ENCODE data around the gene SLMAP.
A peak's percentile ranks its signal among the peaks of the same experiment; 100 is the strongest.

Gene SLMAP

DNA sequence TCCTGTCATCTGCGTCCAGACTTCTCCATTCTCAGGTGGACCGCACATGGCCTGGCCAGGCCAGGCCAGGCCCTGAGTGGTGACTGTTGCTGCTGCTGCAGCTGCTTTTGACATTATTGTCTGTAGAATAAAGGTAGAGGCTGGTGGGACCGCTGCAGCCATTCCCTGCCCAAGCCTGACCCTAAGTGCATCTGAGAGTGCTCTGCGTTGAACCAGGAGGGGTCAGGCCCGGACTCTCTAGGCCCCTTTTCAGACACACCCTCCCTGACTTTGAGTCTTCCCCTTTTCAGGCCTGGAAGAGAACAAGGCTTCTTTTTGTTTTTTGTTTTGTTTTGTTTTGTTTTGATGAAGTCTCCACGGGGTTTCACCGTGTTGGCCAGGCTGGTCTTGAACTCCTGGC is 197.5 kb downstream of the SLMAP start:
- peak in 1 of 10 donors; percentile 29 for DNase-seq
- intact Hi-C loops (cut with DNase I), result no loop called here

DNA sequence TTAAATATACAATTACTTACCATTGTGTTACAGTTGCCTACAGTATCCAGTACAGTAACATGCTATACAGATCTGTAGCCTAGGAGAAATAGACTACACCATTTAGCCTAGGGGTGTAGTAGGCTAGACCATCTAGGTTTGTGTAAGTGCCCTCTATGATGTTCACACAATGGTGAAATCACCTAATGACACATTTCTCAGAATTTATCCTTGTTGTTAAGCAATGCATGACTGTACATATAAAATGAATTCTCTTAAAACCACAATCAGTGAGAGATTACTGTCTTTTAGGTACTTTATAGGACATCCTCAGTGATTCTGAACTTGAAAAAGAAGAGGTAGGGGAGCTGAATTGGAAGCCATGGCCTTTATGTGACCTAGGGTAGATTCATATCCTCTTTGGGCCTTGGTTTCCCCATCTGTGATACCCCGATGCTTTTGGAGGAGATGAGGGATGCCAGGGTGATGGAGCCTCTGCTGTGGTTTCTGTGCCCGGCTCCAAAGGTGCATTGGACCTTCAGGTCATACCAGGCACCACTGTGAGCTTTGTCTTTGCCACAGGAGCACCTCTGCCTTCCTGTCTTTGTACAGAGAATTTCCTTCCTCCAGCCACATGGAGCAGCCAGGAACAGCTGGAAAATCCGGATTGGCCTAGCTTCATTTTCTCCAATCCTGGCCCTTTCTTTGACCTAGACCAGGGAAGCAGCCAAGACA is 200.2 kb downstream of the SLMAP start:
- intact Hi-C loops (cut with DNase I), result no loop called here

DNA sequence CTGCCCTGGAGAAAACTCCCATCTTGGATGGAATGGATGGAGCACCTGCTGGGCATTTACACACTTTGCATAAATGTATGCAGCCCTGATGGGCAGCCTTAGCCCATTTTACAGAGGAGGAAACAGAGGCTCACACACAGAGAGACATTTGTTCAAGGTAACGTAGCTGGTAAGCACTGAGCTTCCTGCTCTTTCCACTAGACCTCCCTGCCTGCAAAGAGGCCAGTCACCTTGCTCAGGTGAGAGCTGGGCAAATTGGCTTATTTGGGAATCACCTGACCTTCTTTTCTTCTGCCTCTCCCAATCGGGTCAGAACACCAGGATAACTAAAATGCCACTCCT is 200.7 kb downstream of the SLMAP start:
- DNase-seq, result no peak
- intact Hi-C loops (cut with DNase I), result no loop called here

More for the DNA sequence above, 200.2 kb downstream of the SLMAP start:
- DNase-seq, result no peak

DNA sequence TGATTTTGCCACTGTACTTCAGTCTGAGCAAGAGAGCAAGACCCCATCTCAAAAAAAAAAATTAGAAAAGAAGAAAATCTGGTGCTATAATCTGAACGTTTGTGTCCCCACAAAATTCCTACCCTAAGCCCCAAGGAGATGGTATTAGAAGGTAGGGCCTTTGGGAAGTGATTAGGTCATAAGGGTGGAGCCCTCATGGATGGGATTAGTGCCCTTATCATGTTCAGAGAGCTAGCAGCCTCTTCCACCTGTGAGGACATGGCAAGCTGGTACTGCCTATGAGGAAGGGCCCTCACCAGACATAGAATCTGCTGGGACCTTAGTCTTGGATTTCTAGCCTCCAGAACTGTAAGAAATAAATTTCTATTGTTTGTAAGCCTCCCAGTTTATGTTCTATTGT is 201.7 kb downstream of the SLMAP start:
- intact Hi-C loops (cut with DNase I), result no loop called here
- no peak for DNase-seq

DNA sequence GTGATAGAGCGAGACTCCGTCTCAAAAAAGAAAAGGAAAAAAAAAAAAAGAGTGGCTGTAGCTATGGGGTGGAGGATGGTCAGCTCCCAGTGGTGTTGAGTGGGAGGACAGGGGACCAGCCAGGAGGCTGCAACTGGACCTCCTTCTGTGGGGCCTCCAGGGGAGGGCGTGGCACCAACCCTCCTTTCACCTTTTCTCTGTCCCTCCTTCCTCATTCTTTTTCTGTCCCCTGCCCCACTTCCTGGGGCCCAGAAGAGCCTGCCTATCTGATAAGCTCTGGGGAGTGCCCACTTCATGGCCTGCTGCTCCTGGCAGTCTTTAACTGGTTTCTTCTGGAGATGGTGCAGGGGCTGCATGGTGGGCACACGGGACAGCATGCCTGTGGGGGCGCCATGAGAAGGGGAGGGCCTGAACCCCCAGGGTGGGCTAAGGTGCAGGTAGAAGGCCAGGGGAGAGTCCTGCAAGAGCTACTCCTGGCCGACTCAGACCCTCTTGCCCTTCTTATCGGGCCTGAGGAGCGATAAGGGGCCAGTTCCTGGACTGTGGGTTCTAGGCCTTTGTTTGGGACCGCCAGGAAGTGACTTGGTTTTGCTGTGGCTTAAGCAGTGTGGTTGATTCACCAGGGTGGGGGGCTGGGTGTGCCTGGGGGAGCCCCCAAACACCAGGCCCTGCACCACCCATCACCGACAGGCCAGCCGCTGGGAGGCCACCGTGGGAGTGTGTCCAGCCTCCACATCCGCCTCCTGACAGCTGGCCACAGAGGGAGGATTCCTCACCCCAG is 202.7 kb downstream of the SLMAP start:
- peak in 2 of 10 donors; percentile 45 to 51 for DNase-seq
- intact Hi-C loops (cut with DNase I), result no loop called here

DNA sequence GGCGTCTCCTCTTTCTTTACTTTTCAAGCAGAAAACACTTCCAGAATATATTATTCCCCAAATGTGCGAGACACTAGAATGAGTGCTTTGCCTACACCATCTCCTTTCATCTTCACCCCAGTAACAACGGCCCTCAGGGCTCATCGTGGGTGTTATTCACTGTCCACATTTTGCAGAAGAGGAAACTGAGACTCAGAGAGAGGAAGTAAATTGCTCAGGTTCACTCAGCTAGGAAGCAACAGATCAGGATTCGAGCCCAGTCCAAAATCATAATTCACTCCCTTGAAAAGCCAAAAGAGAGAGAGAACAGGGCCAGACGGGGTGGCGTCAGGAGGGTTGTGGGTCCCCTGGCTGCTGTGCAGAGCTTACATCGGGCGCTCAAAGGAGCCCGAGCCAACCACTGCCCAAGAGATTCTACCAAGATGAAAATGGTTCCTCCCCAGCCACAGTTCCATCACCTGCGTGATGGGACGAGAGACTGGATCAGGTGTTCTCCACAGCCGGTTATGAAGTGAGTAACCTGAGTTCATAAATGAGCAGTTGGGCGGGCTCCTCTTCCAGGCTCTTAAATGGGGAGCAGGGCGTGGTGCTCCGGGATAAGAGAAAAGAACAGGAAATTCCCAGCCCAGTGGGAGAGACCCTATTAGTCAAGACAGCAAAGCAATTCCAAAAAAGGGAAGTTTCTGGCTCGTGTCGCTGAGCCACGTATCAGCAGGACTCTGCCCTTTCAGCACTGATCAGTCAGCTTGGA is 203.5 kb downstream of the SLMAP start:
- intact Hi-C loops (cut with DNase I), result no loop called here
- DNase-seq, result peak in 2 of 10 donors; percentile 25 to 35

DNA sequence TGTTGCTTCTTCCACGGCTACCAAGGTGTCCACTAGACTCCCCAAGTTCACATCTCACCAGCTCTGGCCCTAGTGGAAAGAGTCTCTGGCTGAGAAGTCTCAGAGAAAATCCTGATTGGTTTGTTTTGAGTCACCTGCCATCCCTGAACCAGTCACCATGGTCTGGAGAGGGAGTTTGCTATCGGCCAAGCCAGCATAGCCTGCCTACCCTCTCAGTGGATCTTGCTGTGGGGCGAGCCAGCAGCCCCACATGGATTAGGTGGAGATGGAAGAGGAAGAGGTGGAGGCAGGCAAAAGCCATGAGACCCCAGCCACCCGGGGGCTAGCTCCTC is 204.0 kb downstream of the SLMAP start:
- DNase-seq, result peak in 1 of 10 donors; percentile 3
- intact Hi-C loops (cut with DNase I), result no loop called here

DNA sequence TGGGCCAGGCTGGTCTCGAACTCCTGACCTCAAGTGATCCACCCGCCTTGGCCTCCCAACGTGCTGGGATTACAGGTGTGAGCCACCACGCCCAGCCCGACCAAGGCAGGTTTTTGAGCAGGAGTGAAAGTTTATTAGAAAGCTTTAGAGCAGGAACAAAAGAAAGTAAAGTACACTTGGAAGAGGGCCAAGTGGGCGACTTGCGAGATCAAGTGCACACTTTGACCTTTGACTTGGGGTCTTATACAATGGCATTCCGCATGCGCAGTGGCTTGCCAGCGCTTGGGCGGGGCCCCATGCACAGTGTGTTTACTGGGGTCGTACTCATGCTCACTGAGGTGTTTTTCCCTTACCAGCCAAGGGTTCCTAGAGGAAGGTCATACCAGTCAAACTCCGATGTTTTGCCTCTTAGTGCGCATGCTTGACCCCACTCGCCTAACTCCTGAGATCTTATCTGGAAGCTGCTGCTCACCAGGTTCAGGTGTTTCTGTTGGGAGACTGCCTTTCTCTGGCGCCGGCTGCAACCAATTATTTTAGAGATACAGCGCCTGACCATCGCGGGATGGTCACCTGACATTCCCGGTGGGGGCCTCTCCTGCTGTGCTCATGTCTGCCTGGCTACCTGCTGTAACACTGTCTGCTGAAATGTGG is 205.2 kb downstream of the SLMAP start:
- DNase-seq, result no peak
- intact Hi-C loops (cut with DNase I), result no loop called here

DNA sequence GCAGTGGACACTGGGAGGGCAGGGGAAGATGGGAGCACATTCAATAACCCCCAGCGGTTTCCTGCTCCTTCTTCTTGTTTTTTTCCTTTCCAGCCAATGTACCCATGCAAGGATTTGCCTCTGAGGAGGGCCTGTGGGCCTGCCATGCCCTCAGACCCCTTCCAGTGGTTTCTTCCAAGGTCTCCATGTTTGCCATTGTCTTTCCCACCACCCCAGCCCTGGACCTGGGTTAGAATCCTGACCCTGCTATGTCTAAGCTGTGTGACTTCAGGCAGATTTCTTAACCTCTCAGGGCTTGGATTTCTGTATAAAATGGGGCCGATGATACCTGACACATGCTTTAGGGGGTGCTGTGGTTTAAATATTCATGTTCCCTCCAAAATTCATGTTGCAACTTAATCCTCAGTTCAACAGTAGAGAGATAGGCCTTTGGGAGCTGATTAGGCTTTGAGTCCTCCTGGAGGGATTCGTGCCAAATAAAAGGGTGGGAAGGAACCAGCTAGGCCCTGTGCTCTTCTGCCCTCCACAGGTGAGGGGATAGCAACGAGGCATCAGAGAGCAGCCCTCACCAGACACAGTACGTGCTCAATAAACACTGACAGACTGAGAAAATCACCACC is 205.8 kb downstream of the SLMAP start:
- DNase-seq, result no peak

DNA sequence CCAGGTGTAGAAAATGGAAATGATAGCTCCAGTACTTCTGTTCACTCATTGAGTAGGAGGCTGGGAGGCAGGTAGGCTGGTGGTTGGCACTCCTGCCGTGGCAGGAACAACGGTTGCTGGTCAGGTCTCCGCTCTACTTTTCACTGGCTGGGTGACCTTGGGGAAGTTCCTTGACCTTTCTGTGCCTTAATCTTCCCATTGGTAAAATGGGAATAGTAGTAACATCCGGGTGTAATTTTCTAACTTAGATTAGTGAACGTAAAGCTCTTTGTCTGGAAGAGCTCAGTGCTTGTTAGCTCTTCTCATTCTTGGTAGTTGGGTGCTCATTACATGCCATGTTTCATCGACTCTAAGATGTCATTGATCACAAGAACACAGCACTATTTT is 206.3 kb downstream of the SLMAP start:
- DNase-seq, result no peak
- intact Hi-C loops (cut with DNase I), result no loop called here

More for the DNA sequence above, 205.8 kb downstream of the SLMAP start:
- intact Hi-C loops (cut with DNase I), result no loop called here

DNA sequence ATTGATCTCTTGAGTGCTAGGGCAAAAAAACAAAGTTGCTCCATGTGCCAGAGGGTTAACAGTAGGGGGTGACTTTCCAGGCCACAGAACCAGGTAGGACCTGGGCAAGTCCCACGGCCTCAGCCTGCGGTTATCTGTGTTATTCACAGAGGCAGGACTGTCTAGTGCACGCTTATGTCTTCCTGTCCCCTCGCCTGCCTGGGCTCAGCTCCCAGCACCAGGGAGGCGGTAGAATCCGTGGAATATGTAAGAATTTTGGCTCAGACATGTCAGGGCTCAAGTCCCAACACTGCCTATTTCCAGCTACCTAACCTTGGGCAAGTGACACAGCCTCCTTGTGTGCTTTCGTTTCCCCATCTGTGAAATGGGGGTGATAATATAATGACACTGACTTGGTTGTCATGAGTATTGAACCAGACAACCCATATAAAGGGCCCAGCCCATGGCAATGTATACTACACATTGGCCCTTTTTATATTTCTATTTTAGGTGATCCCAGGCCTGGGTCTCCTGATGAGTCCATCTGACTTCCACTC is 207.8 kb downstream of the SLMAP start:
- intact Hi-C loops (cut with DNase I), result no loop called here
- peak in 1 of 10 donors; percentile 32 for DNase-seq

DNA sequence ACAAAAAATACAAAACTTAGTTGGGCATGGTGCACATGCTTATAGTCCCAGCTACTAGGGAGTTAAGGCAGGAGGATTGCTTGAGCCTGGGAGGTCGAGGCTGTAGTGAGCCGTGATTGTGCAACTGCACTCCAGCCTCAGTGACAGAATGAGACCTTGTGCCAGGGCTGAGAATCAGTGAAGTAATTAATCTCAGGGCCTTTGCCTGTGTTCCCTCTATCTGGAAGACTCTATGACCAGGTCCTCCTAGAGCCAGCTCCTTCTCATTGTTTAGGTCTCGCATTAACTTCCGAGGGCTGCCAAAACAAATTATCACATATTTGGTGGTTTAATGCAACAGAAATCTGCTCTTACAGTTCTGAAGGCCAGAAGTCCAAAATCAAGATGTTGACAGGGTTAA is 210.7 kb downstream of the SLMAP start:
- intact Hi-C loops (cut with DNase I), result no loop called here
- DNase-seq, result peak in 1 of 10 donors; percentile 4

DNA sequence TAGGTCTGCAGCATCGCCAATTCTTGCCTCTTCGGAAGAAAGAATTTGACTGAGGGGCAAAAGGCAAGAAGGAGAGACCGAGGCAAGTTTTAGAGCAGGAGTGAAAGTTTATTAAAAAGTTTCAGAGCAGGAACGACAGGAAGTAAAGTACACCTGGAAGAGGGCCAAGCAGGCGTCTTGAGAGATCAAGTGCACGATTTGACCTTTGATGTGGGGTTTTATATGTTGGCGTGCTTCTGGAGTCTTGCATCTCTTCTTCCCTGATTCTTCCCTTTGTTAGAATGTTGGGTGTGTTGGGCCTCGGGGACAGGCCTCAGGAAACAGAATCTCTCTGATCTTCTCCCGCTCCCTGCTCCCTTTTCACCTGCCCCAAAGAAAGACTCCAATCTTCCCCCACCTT is 211.5 kb downstream of the SLMAP start:
- peak in 1 of 10 donors; percentile 6 for DNase-seq
- intact Hi-C loops (cut with DNase I), result no loop called here

DNA sequence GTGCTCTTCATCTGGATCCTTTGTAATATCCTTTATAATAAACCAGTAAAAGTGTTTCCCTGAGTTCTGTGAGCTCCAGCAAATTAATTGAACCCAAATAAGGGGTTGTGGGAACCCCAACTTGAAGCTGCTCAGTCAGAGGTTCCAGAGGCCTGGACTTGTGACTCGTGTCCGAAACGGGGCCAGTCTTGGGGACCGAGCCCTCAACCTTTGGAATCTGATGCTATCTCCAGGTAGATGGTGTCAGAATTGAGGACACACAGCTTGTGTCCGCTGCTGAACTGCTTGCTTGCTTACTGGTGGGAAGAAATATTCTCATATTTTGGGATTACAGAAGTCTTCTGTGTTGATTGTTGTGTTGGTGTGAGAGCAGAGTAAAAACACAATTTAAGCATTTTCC is 212.4 kb downstream of the SLMAP start:
- intact Hi-C loops (cut with DNase I), result no loop called here
- DNase-seq, result peak in 1 of 10 donors; percentile 36

DNA sequence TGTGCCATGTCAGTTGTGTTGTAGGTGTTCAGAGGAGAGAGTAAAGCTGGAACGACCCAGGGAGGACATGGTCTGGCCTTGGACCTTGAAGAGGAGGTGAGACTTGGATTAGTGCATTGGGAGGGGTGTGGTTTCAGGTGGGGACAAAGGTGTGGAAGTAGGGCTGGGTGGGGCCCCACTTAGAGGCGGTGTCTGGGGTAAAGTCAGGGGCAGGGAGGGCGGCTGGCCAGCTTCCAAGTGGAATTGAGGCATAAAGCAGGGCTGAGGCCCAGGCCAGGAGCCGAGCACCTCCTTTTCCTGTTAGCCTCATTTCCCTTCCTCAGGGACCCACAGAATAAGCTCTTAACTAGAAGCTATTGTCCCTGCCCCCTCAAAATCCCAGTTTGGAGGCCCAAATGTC is 215.9 kb downstream of the SLMAP start:
- peak in 1 of 10 donors; percentile 47 for DNase-seq

DNA sequence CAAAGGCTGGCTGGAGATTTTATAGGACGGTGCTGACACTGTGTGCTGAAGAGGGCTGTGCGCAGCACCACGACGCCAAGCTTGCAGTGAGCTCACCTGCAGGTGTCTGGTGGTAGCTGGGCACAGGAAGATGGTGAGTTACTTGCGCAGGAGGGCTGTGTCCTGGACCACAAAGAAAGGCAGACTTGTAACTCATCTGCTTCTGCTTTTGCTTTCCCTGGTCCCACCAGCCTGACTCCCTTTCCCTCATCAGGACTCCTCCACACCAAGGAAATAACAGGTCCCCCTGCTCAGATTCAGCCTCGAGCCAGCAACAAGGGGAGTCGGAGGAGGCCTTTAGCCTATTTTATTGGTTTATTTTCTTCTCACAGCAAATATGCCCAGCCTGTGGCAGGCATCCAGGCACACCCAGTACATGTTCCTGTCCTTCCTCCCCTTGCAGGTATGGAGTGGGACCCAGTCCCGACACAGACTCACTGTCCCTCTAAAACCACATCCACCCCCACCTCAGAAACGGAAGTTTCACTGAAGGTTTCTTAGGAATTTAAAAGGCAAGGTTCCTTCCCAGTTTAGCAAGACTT is 216.5 kb downstream of the SLMAP start:
- peak in 1 of 10 donors; percentile 75 for DNase-seq
- intact Hi-C loops (cut with DNase I), result no loop called here

More for the DNA sequence above, 215.9 kb downstream of the SLMAP start:
- intact Hi-C loops (cut with DNase I), result no loop called here

DNA sequence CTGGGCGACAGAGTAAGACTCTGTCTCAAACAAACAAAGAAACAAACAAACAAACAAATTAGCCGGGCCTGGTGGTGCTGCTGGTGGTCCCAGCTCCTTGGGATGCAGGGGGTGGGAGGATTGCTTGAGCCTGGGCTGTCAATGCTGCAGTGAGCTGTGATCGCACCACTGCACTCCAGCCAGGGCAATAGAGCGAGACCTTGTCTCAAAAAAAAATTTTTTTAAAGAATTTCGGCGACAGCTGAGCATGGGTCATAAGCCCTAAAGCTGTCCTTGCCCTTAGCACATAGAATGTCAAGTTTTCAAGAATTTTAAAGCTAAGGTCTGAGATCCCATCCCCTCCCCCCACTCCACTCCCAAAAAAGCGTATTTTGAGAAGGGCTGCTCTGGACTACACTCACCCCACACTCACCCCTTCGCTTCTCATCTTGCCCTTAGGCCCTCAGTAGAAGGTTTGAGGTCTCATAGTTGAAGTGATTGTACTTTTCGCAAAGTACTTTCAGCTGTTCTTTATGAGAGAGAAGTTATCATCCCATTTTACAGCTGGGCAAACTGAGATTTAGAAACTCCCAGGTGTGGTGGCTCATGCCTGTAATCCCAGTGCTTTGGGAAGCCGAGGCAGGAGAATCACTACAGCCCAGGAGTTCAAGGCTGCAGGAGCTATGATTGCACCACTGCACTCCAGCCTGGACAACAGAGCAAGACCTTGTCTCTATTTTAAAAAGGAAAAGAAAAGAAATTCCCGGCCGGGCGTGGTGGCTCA is 217.8 kb downstream of the SLMAP start:
- peak in 1 of 10 donors; percentile 21 for DNase-seq
- intact Hi-C loops (cut with DNase I), result no loop called here

DNA sequence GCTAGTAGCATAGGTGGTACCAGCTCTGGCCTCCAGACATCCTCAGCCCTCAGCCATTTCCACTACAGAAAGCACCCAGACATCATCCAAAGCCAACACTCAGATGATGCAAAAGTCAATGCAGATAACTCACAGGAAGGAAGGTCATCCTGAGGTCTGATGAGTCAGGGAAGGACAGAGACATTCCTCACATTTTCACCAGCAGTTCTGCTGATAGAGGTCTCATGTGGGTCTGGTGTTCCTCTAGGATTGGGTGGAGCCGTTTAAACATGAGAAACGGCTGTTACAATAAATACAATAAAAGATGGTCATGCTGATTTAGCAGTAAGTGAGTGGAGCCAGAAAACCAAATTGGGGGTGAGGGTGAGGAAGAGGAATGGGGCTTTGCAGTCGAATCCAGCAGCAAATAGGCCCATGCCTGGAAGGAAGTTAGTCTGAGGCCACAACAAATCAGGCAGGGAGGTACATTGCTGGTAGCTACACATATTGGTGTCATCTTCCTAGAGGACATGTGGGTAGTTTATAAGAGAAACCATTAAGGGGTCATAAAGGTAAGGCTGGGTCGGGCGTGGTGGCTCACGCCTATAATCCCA is 218.8 kb downstream of the SLMAP start:
- peak in 1 of 10 donors; percentile 0 for DNase-seq
- intact Hi-C loops (cut with DNase I), result no loop called here

DNA sequence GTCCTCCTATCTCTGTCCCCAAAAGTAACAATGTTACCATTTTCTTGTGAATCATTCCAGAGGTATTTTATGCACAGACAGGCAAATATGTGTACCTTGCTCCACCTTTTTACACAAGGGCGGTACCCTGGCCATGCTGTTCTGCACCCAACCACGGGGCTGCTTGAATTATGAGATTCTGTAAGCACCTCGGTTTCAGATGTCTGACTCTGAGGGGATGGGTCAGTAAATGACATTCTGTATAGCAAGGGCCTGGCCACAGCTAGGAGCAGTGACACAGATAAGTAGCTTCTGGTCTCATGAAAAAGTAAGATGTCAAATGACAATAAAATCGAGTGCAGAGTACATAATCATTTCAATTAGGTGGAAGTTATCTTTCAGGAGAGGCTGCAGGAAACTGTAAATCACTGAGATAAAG is 221.7 kb downstream of the SLMAP start:
- no peak for DNase-seq
- intact Hi-C loops (cut with DNase I), result no loop called here
